RCC 7860 (cell line): ENCODE measurements around the gene OPCML.

Experiments
- DNase-seq: peaks from one replicate; pipeline ENCODE4 v3.0.0-alpha.2; 2015; ENCODE audit warnings: low spot score
- FAIRE-seq: peaks from 2 replicates; lab custom pipeline; 2012; peaks lifted over from hg19 to GRCh38; lab: Jason Lieb, UNC

Gene OPCML

DNA sequence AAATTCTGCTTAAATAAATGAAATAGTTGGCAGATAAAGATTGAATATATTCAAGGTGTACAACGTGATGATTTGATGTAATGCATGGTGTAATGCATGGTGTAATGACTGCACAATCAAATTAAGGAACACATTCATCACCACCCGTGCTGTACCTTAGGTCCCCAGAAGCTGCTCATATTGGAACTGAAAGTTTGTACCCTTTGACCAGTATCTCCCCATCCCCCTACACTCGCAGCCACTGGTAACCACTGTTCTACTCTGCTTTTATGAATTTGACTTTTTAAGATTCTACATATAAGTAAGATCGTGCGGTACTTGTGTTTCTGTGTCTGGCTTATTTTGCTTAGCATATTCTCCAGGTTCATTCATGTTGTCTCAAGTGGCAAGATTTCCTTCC lies 445.8 kb downstream of the OPCML start:
- DNase-seq (no peak), FAIRE-seq (no peak)

DNA sequence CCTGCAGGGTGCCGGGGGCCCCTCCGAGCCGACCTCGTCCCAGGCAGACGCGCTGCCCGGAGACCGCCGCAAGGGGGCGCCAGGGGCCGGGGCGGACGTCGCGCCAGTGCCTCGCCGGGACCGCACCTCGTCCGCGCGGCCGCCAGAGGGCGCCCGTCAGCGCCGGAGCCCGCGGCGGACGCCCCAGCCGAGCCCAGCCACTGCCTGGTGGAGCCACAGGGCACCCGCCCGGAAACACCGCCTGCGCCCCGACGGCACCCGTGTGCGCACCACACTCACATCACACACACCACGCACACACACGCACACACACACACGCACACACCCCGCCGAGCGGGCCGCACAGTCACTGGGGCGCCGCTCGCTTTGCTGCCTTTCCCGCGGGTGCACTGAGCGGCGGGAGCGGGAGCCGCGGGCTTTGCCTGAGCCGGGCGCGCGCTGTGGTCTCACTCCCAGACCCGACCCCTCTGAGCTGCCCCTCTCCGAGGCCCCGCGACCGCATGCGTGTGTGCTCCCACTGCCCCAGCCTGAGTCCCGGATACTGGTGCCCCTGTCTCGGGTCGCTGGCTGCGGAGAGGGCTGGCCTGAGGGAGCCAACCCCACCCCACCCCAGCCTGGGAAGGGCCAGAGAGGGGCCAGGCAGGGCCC lies 449.3 kb downstream of the OPCML start:
- FAIRE-seq (no peak), DNase-seq (no peak)

DNA sequence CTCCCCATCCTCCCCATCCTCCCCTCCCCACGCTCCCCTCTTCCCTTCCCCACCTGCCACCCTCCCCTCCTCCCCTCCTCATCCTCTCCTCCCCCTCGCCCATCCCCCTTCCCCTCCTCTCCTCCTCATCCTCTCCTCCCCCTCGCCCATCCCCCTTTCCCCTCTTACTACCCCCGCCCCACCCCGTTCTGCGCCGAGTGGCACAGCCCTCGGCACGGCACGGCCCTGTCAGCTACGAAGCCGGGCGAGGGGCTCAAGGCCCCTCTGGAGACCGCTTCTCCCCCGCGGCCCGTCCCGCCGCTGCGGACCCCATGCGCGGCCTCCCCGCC lies 449.9 kb downstream of the OPCML start:
- DNase-seq (no peak), FAIRE-seq (no peak)

DNA sequence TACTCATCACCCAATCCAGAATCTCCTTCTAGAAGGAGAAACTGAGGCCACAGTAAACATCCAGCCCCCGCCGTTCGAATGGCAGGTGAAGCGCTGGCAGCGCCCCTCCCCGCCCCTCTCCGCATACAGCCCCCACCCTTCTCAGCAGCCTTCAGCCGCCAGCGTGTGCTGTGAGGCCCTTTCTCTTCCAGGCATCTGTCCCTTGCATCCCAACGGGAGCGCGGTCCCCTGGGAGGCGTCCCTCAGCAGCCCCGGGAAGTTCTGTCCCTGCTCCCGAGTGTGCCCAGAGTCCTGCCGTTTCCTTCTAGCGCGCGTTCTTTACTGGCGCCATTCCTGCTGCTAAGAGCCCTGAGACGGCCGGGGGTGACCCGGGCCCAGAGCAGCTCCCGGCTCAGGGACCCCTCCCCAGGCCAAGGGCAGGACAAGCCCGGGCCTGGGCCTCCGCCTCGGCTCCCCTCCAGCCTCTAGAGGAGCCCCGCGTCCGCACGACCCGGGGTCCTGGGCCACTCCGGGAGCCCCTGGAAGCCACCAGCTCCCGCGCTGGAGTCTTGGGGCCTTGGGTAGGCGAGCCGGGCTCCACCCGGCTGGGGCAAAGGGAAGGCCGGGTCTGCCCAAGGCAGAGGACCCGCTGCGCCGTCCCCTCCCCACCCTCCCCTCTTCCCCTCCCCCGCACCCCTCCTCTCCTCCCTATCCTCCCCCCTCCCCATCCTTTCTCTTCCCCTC lies 450.4 kb downstream of the OPCML start:
- no peak for DNase-seq
- no peak for FAIRE-seq

DNA sequence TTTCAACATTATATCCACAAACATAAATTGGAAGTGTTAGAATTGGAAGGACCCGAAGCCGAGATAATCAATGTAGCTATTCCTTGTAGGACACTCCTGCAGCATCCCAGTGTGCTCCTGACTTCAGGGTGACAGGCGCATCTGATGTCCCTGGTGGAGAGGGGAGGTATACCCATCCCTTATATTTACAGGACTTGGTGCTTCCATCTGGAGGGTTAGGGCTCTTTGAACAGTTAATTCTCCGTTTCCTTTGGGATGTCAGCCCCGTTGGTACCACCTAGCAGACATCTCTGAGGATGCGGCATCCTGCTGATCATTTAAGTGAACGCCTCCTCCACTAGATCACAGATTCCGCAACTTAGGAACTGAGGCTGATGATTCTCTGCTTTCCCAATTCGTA lies 451.3 kb downstream of the OPCML start:
- DNase-seq (no peak), FAIRE-seq (no peak)

DNA sequence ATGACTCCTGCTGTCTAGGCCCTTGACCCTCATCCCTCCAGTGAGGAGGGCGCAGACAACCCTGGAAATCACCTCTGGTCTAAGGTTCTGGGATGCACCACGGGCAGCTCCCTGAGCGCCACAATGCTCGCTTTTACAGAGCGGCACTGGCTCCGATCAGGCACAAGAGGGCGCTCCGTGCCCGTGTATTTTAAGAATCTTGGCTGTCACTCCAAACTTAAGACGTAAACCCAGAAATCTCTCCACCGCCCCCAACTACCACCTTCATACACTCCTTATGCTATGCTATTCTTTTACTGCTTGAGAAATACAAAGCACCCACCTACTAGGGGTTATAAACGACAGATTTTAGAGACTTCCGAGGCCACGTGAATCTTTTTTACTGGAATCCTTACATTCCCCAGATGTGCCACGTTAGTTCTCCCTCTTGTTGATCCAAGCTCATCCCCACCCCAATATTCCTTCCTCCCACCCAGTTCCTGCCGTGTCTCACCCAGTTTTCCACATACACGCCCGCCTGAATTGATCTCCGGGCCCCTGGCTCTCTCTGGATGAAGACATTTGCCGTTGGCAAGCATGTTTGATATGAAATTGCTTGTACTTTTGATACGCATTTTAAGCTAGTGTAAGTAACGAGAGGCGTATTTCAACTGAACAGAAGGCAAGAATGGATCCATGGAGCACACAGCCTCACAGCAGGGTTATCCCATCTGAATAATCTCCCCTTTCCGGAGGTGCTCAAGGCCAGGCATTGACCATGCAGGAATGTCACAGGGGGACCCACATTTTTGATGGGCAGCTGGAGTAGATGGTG lies 453.5 kb downstream of the OPCML start:
- DNase-seq (no peak), FAIRE-seq (no peak)

DNA sequence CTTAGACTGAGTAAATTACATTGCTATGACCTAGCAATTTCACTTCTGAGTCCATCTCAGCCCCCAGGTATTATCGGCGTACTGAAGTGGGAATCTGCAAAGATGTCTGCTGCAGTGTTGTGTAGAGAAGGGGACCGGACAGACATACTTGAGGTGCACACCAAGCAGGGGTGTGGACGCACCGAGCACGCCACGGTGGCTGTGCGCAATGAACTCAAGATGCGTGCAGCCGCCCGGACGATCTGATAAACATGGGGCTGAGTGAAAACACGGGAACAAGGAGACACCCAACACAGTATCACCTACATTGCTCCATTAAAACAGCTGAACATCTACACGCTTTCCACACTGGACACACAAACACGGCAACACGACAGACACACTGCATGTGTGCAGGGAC lies 454.3 kb downstream of the OPCML start:
- DNase-seq (no peak), FAIRE-seq (no peak)

DNA sequence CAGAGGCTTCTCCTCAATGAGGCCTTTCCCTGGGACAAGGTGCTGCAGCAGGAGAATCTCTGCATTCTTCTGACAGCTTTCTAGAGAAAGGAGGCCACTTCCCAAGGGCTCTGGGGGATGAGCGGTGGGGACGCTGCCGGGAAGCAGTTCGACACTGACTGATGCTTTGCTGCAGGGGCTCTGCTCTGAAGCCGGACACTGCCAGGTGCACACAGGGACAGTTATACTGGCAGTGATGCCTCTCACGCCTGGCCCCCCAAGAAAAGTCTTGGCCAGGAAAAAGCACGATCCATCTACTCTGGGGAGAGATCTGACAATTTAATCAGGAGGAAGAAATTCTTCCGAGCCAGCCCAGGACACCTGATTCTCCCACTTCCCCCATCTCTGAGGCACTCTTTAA lies 456.9 kb downstream of the OPCML start:
- no peak for FAIRE-seq
- no peak for DNase-seq

DNA sequence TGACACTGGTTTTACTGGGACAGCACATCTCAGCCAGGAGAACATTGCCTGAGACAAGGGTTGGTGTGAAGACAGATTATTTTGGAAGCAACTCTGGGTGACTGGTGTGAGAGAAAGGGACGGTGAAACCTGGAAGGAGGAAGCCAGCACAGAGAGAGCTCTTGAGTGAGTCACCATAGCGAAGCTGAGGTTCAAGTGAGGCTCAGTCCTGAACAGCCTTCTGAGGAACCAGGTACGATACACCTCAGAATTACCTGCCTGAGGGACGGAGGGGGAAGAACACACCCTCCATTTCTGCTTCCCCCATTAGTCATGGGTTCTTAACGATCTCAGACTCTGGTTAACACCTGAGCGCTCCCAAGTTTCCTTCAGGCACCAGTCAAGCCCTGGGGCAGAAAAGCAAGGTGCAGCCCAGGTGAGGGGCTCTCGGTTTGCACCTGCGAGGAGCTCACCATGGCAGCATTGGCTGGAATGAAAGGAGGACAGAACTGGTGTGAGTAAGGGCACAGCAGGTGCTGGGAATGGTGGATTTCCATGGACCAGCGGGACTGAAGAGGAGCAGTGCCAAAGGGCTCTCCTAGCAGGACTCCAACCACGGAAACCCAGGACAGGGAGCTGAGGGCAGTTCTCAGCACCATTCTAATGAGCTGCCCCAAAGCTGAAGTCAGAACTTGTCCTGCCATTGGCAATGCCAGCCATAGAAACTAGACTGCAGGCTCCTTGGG lies 459.3 kb downstream of the OPCML start:
- DNase-seq = no peak
- FAIRE-seq = no peak

DNA sequence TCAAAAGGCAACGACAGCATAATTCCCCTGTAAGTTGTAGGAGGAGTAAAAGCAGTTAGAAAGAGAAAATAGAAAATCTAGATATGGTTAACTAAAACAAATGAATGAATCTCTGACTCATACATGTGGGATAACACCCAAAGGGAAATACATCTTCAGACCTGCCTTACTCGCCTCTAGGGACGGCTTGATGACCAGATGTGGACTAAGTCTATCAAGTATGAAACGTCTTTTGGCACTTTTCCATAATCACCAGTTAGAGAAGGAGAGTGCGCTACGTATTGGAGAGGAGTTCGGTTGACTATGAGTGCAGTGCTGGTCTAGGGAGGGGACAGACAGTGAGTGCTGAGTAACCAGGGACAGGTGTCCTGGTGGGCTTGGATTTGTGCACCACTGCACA lies 459.9 kb downstream of the OPCML start:
- no peak for FAIRE-seq
- DNase-seq = no peak

DNA sequence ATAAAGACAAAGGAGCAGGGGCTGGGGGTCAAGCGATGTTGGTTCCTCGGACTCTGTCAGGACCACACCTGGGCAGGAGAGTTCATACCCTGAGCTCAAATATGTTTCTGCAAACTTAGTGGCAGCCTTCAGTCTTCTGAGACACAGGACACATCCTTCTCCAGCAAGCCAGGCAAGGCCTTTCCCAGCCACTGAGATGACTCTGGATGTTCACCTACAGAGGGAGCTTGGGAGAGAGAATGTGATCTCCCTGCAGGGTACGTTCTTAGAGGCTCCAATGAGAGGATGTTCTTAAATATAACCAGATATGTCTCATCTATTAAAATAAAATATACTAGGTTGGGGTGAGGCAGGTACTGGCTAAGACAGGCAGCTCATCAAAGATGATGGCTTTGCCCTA lies 461.5 kb downstream of the OPCML start:
- no peak for FAIRE-seq
- no peak for DNase-seq

DNA sequence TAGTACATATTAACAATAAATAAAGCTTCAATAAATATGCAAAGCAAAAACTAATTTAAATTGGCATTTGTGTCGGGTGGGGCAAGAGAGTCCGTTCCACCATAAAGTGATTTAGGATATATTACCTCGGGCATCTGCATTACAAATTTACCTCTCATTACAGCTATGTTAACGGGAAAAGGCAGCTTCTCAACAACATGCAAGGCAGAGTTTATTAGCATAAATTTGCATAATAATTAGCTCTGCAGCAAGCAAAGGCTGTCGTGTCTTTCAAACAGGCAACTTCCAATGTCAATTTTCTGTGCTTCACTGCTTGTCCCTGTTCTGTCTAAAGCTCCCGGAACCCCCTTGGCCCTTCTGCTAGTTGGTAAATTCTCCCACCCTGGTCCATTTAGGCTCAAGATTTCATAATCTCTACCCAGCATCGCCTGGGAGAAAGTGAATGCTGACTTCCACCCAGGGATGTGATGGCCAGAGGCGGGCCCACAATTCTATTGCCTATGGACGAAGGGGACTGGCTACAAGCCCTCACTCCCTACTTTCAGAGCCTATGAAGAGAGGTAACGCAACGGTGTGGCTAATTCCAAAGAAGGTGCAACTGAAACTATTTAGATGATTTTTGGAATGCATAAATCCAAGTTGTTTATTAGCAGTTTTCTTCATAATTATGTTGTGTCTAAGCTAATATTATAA lies 462.1 kb downstream of the OPCML start:
- FAIRE-seq = no peak

DNA sequence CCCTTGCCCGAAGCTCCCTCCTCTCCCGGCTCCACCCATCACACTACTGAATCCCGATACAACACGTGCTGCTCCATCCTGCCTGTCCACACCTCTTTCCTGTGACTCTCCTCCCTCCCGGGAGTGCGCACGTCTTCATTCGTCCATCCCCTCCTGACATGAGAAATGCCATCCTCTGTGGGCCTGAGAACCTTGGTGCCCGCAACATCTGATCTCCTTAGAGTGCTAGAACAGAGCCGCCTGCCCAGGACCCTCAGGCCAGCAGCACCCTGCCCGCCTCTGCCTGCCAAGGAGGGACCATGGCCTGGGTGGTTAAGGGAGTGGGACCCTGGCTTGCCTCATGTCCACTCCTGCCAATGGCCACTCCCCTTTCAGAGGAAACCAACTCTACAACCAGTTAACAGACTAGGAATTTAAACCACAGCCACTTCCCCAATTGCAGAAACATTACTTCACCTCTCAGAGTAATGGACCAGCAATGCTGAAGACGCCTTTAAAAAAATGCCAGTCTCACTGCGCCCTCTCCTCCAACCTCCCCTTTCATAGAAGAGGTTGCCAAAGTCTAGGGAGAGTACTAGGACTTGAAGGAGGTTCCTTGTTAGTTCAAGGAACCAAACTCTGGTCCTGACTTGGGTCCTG lies 466.3 kb downstream of the OPCML start:
- FAIRE-seq (no peak), DNase-seq (no peak)

More for the DNA sequence above, 462.1 kb downstream of the OPCML start:
- DNase-seq = no peak

DNA sequence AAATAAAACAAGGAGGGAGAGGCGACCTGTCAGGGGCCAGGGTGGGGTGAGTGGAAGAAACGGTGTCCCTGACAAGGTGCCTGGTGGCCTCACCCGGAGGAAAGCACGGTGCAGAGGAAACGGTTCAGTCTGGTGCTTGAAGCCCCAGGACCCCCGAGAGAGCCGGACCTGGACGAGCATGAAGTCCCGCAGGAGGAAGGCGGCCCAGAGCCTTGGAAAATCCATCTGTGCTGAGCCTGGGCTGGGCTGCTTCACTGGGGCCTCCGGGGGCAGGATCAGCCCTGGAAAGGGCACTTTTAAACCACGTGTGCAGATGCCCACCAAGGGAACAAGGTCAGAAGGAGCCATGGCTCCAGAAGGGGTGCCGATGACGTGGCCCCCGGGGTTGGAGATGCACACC lies 467.3 kb downstream of the OPCML start:
- FAIRE-seq = no peak
- DNase-seq = no peak

DNA sequence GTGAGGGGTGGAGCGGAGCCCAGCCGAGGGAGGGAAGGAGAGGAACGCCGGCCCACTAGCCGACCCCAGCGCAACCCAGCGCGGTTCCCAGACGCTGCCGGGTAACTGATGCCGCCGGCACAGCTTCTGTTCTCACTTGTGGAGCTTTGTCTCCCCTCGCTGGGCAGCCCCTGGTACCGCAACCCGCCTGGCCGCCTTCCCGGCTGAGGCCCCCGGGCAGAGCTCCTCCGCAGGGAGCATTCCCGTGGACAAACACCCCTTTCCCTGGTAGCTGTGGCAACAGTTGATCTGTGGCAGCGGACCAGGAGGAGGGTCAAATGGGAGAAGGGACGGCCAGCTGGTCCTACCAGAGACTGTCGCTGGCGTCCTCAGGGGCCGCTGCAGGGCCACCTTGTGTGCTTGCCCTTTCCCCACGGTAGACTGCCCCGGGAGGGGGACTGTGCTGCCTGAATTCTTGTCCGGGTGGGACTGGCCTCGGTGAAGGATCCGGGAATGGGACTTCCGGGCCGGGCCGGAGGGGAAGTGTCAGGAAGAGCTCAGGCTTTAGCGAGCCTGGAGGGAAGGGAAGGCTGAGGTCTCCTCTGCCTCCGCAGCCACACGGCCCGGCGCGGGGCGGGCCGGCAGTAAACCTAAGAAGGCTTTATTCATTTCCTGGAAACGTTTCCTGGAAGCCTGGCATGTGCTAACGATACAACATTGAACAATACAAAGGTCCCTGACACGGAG lies 468.0 kb downstream of the OPCML start:
- FAIRE-seq = no peak

DNA sequence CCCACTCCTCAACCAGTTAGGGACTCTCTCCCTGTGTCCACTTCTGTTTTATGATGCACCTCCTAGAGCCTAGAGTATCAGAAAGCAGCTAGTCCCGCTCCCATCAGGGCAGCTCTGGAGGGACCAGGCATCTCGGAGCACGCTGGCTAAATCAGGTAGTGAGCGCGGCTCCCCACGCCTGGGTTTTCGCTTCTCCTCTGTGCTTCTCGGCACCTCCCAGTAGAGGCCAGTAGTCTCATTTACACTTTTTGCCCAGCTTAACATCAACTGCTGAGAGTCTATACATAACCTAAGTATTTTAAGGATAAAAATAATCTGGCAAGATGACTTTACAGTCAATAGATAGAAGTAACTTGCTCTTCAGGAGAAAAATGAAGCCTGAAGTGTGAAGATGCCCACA lies 473.8 kb downstream of the OPCML start:
- DNase-seq (no peak), FAIRE-seq (no peak)

More for the DNA sequence above, 468.0 kb downstream of the OPCML start:
- DNase-seq = no peak

DNA sequence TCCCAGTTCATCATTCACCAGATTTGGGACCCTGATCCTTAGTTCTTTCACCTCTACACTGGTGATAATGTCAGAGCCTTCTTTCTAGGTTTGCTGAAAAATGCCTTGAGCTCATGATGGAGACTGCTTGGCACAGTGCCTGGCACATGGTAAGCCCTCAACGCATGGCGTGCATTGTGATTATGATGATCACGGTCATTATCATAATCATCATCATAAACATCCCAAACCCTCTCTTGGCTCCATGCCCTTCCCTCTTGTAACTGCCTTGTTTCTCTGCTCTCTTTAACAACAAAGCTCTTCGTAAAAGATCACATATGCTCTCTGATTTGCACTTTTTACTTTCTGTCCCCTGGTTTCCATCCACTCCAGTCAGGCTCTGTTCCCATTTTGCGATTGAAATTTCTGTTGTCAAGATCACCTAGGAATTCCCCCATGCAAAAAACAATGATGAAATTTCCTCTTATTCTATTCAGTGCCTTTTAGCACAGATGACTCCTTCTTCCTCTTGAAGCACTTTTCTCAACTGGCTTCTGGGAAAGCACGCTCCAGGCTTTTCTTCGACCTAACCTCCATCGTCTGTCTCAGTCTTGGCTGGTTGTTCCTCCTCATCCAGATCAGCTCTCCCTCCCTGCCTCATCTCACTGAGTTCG lies 479.1 kb downstream of the OPCML start:
- FAIRE-seq = no peak
- DNase-seq = no peak

DNA sequence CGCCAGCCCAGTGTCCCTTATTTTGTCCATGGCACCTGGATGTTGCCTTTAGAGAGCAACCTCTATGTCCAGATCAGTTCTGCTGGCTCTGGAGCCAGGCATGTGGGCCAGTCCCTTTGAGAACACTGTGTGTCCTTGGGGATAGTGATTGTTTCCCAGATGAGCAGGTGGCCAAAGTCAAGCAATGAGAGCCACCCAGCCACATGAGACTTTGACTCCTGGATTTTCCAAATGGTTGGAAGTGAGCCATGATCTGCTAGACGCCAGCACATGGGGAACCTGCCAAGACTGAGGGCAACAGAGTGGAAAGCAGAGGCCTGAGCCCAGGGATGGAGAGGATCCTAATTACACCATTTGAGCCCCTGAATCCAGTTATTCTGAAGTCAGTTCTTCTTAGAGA lies 479.8 kb downstream of the OPCML start:
- DNase-seq (no peak), FAIRE-seq (no peak)
